Retinal pigment epithelial cell (primary cell): ENCODE results near the gene CDK5RAP3.

Experiments
- DNase-seq: peaks from one replicate; pipeline ENCODE4 v3.0.0-alpha.2; 2010; ENCODE audit warnings: low read depth
- H3K4me3 ChIP-seq: 2 replicates; pipeline ENCODE4 v1.5.1; 2011; ENCODE audit warnings: mild to moderate bottlenecking, low read length, control low read depth, moderate library complexity
- TF ChIP-seq, protein P1 (sequence below): conservative IDR thresholded peaks from 2 replicates; pipeline ENCODE4 v1.5.1; 2011; ENCODE audit warnings: low read depth, low read length, control low read depth, inconsistent platforms

Gene CDK5RAP3

DNA sequence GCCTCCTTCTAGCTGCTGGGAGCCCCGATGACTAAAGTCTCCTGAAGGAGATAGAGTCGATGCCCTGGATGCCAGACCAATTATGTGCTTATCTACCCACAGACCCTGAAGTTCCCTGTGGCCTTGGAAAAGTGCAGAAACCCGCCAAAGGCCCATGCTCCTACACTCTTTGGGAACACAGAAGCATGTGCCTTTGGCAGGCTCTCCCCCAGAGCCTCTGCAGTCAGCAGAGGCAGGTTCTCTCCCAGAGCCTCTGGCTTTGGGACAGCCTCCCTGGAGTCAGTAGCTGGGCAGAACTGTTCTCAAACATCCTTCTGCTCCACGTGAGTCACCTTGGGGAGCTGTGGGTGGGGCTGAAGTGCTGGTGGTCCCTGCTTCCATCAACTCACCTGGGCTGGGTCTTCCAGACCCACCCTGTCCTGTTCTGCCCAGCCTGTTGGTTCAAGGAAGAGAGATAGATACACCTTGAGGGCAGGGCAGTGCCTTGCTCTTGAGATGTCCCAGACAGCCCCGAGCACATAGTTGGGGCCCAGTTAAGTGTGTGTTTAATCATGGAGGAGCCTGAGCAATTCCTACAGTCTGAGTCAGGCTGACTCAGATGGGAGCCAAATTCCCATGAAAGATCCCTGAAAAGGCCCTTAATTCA lies 3.2 kb upstream of the CDK5RAP3 start:
- no peak for DNase-seq
- no peak overlapping the region for H3K4me3 ChIP-seq
- TF ChIP-seq, protein P1, sequence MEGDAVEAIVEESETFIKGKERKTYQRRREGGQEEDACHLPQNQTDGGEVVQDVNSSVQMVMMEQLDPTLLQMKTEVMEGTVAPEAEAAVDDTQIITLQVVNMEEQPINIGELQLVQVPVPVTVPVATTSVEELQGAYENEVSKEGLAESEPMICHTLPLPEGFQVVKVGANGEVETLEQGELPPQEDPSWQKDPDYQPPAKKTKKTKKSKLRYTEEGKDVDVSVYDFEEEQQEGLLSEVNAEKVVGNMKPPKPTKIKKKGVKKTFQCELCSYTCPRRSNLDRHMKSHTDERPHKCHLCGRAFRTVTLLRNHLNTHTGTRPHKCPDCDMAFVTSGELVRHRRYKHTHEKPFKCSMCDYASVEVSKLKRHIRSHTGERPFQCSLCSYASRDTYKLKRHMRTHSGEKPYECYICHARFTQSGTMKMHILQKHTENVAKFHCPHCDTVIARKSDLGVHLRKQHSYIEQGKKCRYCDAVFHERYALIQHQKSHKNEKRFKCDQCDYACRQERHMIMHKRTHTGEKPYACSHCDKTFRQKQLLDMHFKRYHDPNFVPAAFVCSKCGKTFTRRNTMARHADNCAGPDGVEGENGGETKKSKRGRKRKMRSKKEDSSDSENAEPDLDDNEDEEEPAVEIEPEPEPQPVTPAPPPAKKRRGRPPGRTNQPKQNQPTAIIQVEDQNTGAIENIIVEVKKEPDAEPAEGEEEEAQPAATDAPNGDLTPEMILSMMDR: no peak

DNA sequence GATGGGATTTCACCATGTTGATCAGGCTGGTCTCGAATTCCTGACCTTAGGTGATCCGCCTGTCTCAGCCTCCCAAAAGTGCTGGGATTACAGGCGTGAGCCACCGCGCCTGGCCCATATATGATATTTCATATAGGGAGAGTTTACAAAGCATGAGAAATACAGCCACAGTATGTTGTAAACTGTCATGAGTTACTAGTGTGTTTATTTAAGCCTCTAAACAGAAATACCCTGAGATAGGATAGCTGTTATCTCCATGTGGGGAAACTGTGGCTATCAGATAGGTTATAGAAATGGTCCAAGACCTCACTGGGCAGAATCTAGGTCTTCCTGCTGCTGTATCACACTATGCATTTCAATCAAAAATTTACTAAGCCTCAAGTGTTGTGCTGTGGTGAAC lies 2.1 kb upstream of the CDK5RAP3 start:
- H3K4me3 ChIP-seq: no peak overlapping the region
- DNase-seq: no peak
- TF ChIP-seq, protein P1: no peak

DNA sequence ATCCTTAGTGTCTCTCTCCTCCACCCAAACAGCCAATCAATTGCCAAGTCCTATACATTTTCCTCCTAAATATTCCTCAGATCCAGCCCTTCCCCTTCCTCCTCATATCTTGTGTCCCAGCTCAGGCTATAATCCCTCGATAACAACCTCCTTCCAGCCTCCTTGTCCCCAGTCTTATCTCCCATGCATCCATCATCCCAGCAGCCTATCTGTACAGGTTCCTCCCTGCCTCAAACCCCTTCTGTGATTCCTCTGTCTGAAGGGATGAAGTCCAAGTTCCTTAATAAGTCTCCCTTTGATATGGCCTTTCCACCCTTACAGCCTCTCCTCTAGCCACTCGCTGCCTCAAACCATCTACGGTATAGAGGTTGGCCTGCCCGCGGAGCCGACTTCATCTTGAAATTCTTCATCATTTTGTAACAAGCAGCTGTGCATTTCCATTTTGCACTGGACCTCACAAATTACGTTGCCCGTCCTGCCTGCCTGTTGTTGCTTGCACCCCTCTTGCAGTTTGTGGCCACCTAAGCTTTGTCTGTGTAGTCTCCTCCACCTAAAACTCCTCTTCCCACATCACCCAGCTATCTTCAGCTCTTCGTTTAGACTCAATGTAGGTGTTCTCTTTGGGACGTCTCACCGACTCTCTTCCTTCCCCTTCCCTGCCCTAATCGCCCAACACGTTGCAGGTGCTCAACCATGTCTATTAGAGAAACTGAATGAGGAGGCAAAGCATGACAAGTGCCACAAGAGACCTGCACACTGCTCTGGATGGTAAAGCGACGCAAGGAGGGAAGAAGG lies 786 bp upstream of the CDK5RAP3 start:
- no peak for DNase-seq
- peak overlapping the region; percentile 32 for H3K4me3 ChIP-seq
- TF ChIP-seq, protein P1: no peak

GRCh38 chr17:47973541-47973940 lies 2.6 kb downstream of the CDK5RAP3 start:
- DNase-seq: no peak
- no peak overlapping the region for H3K4me3 ChIP-seq
- TF ChIP-seq, protein P1: no peak

DNA sequence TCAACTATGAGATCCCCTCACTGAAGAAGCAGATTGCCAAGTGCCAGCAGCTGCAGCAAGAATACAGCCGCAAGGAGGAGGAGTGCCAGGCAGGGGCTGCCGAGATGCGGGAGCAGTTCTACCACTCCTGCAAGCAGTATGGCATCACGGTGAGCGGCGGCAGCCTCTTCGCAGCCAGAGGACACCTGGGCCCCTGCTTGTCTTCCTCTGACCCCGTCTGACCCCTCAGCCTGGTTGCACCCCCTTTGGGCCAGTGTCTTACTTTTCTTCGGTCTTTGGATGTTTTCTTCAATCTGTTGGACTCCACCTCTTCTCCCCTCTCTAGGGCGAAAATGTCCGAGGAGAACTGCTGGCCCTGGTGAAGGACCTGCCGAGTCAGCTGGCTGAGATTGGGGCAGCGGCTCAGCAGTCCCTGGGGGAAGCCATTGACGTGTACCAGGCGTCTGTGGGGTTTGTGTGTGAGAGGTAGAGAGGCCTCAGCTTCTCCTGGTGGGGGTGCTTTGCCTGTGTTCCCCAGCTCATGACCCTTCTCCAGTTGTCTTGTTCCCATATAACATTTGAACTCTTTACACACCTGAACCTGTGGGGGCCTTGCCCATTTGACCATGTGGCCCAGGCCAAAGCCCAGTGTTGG lies 4.4 kb downstream of the CDK5RAP3 start:
- no peak for DNase-seq
- TF ChIP-seq, protein P1: peak; percentile 2
- H3K4me3 ChIP-seq: no peak overlapping the region

DNA sequence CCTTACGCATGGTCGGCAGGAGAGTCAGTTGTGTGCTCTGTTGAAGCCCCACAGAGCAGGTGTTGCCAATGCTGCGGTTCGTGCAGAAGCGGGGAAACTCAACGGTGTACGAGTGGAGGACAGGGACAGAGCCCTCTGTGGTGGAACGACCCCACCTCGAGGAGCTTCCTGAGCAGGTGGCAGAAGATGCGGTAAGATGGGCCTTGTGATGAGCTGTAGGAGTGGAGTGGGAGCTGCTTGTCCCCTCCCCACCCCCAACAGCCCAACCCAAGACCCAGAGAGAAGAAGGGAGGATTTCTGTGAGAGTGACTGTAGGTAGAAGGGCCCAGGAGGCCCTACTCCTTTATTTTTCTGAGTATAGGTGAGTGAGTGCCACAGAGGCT lies 4.9 kb downstream of the CDK5RAP3 start:
- DNase-seq: no peak
- TF ChIP-seq, protein P1: no peak
- H3K4me3 ChIP-seq: no peak overlapping the region
